ENCODE measurements around the gene MELK.

Gene MELK

DNA sequence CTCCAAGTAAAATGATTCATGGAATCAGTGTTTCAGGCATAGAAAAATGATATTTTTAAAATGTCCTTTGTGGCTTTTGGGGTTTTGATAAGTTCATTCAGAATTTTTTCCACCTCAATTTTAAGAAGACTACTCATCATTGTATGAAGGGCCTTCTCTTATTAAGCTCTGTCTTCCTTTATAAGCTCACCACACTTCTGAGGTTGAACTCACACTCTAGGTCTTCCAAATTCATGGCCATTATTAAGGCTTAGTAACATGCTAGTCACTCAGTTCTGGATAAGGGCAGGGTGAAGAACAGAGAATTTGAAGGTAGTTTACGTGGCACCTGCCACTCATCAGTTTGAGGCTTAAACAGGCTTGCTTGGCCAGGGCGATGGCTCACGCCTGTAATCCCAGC lies 4.2 kb downstream of the MELK start:
- Histone ChIP-seq H3K9ac (ENCODE audit: low read length in 2 of 2) (no peak overlapping the region), H3K27ac (ENCODE audit: low read length) (no peak overlapping the region), H3K36me3 (ENCODE audit: control insufficient read depth in 2 of 2, insufficient read depth in 2 of 2, low read length in 2 of 2) (no peaks in the 10 kb centered on the region), H3K4me3 (ENCODE audit: low read length in 2 of 2) (no peak overlapping the region), H3K9me3 (ENCODE audit: control insufficient read depth in 2 of 2, low read length in 2 of 2) (no peaks in the 10 kb centered on the region), H3K4me1 (ENCODE audit: control insufficient read depth, insufficient read depth, low read length) (peaks cover 12% of the 10 kb centered on the region), H3K27me3 (ENCODE audit: control insufficient read depth in 1 of 2, insufficient read depth in 2 of 2, low read length in 2 of 2) (no peaks in the 10 kb centered on the region)

DNA sequence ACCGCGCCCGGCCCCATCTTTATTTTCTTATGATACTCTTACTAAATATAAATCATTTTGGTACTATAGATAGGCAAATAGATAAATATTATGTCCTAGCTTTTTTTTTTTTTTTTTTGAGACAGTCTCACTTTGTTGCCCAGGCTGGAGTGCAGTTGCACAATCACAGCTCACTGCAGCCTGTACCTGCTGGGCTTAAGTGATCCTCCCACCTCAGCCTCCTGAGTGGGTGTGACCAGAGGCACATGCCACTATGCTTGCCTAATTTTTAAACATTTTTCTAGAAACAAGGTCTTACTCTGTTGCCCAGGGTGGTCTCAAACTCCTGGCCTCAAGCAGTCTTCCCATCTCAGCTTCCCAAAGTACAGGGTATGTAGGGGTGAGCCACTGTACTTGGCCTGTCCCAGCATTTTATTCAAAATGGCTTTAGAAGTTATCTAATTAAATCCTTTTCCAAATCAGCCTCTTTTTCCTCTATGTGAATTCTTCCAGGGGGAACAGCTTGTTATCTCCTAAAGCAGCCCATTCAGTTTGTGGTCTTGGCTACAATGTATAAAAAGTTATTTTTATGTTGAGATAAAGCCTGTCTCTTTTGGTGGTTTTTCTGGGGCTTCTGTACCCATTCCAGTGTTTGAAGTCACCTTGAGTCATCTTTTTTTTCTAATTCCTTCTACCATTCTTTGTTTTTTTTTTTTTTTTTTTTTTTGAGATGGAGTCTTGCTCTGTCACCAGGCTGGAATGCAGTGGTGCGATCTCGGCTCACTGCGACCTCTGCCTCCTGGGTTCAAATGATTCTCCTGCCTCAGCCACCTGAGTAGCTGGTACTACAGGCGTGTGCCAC lies 12.1 kb downstream of the MELK start:
- H3K9me3 ChIP-seq (ENCODE audit: control insufficient read depth in 2 of 2, low read length in 2 of 2) = no peaks in the 10 kb centered on the region
- H3K9ac ChIP-seq (ENCODE audit: low read length in 2 of 2) = no peak overlapping the region
- H3K27ac ChIP-seq (ENCODE audit: low read length) = no peak overlapping the region

DNA sequence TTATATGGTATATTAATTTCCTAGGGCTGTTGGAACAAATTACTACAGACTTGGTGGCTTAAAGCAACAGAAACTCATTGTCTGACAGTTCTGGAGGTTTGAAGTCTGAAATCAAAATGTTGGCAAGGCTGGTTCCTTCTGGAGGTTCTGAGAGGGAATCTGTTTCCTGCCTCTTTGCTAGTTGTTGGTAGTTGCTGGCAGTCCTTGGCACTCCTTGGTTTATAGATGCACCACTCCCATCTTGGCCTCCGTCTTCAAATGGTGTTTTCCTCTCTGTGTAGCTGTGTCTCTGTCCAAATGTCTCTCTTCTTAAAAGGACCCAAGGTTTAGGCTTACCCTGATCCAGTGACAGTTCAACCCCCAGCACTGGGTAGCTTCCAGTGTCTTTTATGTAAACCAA lies 17.5 kb downstream of the MELK start:
- H3K4me3 ChIP-seq (ENCODE audit: low read length in 2 of 2) = no peak overlapping the region
- H3K27ac ChIP-seq (ENCODE audit: low read length) = no peak overlapping the region
- H3K4me1 ChIP-seq (ENCODE audit: control insufficient read depth, insufficient read depth, low read length) = no peaks in the 10 kb centered on the region
- no peaks in the 10 kb centered on the region for H3K9me3 ChIP-seq (ENCODE audit: control insufficient read depth in 2 of 2, low read length in 2 of 2)
- H3K36me3 ChIP-seq (ENCODE audit: control insufficient read depth in 2 of 2, insufficient read depth in 2 of 2, low read length in 2 of 2) = no peaks in the 10 kb centered on the region
- H3K9ac ChIP-seq (ENCODE audit: low read length in 2 of 2) = no peak overlapping the region
- no peaks in the 10 kb centered on the region for H3K27me3 ChIP-seq (ENCODE audit: control insufficient read depth in 1 of 2, insufficient read depth in 2 of 2, low read length in 2 of 2)

More for the DNA sequence above, 12.1 kb downstream of the MELK start:
- Histone ChIP-seq H3K4me3 (ENCODE audit: low read length in 2 of 2) (no peak overlapping the region), H3K4me1 (ENCODE audit: control insufficient read depth, insufficient read depth, low read length) (no peaks in the 10 kb centered on the region), H3K27me3 (ENCODE audit: control insufficient read depth in 1 of 2, insufficient read depth in 2 of 2, low read length in 2 of 2) (no peaks in the 10 kb centered on the region), H3K36me3 (ENCODE audit: control insufficient read depth in 2 of 2, insufficient read depth in 2 of 2, low read length in 2 of 2) (no peaks in the 10 kb centered on the region)

DNA sequence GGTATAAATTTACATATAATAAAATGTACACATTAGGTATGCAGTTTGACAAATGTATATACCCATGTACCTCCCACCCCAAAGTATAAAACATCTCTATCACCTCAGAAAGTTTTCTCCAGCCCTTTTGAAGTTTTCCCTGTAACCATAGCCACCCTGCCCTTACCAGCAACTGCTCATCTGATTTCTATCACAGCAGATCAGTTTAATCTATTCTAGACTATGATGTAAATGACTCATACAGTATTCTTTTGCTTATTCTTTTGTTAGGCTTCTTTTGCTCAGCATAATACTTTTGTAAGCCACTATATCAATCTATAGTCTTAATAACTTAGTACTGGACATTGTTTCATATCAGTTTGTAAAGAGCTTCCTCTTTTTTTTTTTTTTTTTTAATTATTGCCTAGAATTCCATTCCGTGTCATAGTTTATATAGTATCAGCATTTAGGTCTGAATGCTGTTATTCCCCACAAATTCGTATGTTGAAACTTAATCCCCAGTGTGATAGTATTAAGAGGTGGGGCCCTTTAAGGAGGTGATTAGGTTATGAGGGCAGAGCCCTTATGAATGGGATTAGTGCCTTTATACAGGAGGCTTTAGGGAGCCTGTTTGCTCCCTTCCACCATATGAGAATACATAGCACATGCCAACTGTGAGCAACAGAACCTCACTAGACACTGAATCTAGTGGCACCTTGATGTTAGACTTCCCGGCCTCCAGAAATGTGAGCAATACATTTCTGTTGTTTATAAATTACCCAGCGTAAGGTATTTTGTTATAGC lies 20.3 kb downstream of the MELK start:
- Histone ChIP-seq H3K4me1 (ENCODE audit: control insufficient read depth, insufficient read depth, low read length) (no peaks in the 10 kb centered on the region), H3K36me3 (ENCODE audit: control insufficient read depth in 2 of 2, insufficient read depth in 2 of 2, low read length in 2 of 2) (no peaks in the 10 kb centered on the region), H3K27me3 (ENCODE audit: control insufficient read depth in 1 of 2, insufficient read depth in 2 of 2, low read length in 2 of 2) (no peaks in the 10 kb centered on the region), H3K27ac (ENCODE audit: low read length) (no peak overlapping the region), H3K9me3 (ENCODE audit: control insufficient read depth in 2 of 2, low read length in 2 of 2) (no peaks in the 10 kb centered on the region), H3K9ac (ENCODE audit: low read length in 2 of 2) (no peak overlapping the region), H3K4me3 (ENCODE audit: low read length in 2 of 2) (no peak overlapping the region)

DNA sequence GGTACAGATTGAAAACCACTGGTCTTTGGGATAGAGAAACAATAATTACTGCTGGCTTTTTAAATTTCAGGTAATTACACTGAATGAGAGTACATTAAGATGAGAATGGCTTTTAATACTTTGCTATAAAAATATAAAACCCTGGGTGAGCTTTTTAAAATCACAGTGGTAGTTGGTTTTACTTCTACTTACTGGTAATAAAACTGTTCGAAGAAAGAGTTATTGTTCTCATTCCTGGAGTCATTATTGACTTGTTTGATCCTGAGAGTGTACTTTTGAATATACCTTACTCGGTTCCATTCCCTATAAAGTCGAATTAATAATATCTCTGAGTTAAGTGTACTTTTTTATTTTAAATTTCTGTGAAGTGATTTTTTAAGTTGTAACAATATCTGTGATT lies 21.5 kb downstream of the MELK start:
- no peaks in the 10 kb centered on the region for H3K9me3 ChIP-seq (ENCODE audit: control insufficient read depth in 2 of 2, low read length in 2 of 2)
- no peaks in the 10 kb centered on the region for H3K4me1 ChIP-seq (ENCODE audit: control insufficient read depth, insufficient read depth, low read length)
- H3K27ac ChIP-seq (ENCODE audit: low read length) = no peak overlapping the region
- H3K4me3 ChIP-seq (ENCODE audit: low read length in 2 of 2) = no peak overlapping the region
- no peak overlapping the region for H3K9ac ChIP-seq (ENCODE audit: low read length in 2 of 2)
- no peaks in the 10 kb centered on the region for H3K27me3 ChIP-seq (ENCODE audit: control insufficient read depth in 1 of 2, insufficient read depth in 2 of 2, low read length in 2 of 2)
- no peaks in the 10 kb centered on the region for H3K36me3 ChIP-seq (ENCODE audit: control insufficient read depth in 2 of 2, insufficient read depth in 2 of 2, low read length in 2 of 2)

DNA sequence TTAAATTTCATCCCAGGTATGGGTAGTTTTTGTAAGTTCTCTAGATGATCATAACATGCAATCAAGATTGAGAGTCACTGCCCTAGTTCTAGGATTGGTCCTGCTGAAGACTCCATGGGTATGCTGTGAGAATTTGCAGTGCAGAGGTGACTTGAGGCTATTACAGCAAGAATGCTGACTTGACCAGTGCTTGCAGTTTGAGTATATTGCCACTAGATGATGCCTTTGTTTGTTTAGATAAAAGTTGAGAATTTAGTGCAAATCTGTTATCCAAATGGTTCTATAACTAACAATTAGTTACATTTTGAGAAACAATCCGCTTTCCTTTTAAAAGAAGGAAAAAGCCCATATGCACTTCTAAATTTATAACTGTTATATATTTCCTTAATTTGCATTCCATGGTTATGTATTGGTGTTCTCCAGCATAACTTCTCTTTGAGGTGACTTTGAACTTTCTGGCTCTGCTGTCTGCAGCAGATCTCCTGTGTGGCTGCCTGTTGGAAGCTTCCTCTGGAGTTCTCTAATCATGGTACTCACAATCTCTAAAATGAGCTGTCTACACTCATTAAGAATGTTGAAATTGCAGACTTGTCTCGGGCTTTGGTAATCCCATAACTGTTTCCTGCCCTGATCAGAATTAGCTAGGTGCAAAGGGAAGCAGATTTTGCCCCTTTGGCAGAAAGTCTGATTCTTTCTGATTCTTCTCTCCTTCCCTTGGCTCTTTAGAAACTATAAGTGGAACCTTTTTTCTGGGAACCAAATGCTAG lies 24.9 kb downstream of the MELK start:
- H3K36me3 ChIP-seq (ENCODE audit: control insufficient read depth in 2 of 2, insufficient read depth in 2 of 2, low read length in 2 of 2) = no peaks in the 10 kb centered on the region
- H3K27ac ChIP-seq (ENCODE audit: low read length) = no peak overlapping the region
- H3K27me3 ChIP-seq (ENCODE audit: control insufficient read depth in 1 of 2, insufficient read depth in 2 of 2, low read length in 2 of 2) = no peaks in the 10 kb centered on the region
- H3K9ac ChIP-seq (ENCODE audit: low read length in 2 of 2) = no peak overlapping the region
- H3K4me1 ChIP-seq (ENCODE audit: control insufficient read depth, insufficient read depth, low read length) = no peaks in the 10 kb centered on the region
- H3K9me3 ChIP-seq (ENCODE audit: control insufficient read depth in 2 of 2, low read length in 2 of 2) = no peaks in the 10 kb centered on the region
- H3K4me3 ChIP-seq (ENCODE audit: low read length in 2 of 2) = no peak overlapping the region

DNA sequence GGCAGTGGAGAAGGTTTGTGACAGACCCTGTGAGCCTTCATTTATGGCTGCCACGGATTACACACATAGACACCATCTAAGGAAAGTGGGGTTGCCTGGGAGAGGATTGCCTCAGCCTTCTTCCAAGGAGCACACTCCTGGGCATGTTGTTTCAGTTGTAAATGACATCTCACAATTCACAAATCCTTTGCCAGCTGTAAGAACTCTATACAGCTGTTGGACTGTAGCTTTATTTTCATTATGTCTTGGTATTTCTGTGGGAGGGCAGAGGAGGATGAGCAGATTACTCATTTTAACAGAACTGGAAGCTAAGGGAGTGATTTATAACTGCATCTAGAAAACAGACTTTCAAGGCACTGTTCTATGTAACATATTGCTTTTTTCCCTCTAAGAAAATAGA lies 25.6 kb downstream of the MELK start:
- Histone ChIP-seq H3K27me3 (ENCODE audit: control insufficient read depth in 1 of 2, insufficient read depth in 2 of 2, low read length in 2 of 2) (no peaks in the 10 kb centered on the region), H3K4me3 (ENCODE audit: low read length in 2 of 2) (no peak overlapping the region), H3K27ac (ENCODE audit: low read length) (no peak overlapping the region), H3K4me1 (ENCODE audit: control insufficient read depth, insufficient read depth, low read length) (no peaks in the 10 kb centered on the region), H3K36me3 (ENCODE audit: control insufficient read depth in 2 of 2, insufficient read depth in 2 of 2, low read length in 2 of 2) (no peaks in the 10 kb centered on the region), H3K9me3 (ENCODE audit: control insufficient read depth in 2 of 2, low read length in 2 of 2) (no peaks in the 10 kb centered on the region), H3K9ac (ENCODE audit: low read length in 2 of 2) (no peak overlapping the region)

DNA sequence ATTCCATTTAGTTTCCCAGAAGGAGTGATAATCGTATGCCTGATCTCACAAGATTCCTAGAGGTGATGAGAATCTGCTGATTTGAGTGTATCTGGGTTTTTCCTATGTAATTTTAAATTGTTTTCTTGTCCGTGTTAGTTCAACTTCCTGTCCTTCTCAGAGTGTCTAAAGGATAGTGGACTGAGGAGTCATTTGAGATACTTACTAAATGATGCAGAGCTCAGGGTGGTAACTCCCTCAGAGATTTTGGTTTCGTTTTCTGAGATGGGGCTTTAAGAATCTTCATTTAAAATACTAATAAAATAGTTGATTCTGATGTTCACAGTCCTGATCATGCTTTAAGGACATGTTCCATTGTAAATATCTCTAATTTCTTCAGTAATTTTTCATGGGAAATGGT lies 30.3 kb downstream of the MELK start:
- Histone ChIP-seq H3K36me3 (ENCODE audit: control insufficient read depth in 2 of 2, insufficient read depth in 2 of 2, low read length in 2 of 2) (no peaks in the 10 kb centered on the region), H3K4me3 (ENCODE audit: low read length in 2 of 2) (no peak overlapping the region), H3K9me3 (ENCODE audit: control insufficient read depth in 2 of 2, low read length in 2 of 2) (no peaks in the 10 kb centered on the region), H3K9ac (ENCODE audit: low read length in 2 of 2) (no peak overlapping the region), H3K27ac (ENCODE audit: low read length) (no peak overlapping the region), H3K27me3 (ENCODE audit: control insufficient read depth in 1 of 2, insufficient read depth in 2 of 2, low read length in 2 of 2) (no peaks in the 10 kb centered on the region), H3K4me1 (ENCODE audit: control insufficient read depth, insufficient read depth, low read length) (no peaks in the 10 kb centered on the region)

DNA sequence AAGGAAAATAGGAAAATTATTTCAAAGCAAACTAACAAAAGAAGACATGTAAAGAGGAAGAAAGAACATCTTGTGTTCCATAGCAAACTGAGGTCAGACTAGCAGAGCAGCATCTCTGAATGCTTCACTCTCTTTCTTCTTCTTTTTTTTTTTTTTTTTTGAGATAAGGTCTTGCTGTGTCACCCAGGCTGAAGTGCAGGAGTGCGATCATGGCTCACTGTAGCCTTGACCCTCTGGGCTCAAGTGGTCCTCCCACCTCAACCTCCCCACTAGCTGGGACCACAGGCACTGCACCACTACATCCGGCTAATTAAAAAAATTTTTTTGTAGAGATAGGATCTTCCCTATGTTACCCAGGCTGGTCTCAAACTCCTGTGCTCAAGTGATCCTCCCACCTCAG lies 36.6 kb downstream of the MELK start:
- Histone ChIP-seq H3K9me3 (ENCODE audit: control insufficient read depth in 2 of 2, low read length in 2 of 2) (no peaks in the 10 kb centered on the region), H3K27me3 (ENCODE audit: control insufficient read depth in 1 of 2, insufficient read depth in 2 of 2, low read length in 2 of 2) (no peaks in the 10 kb centered on the region), H3K4me1 (ENCODE audit: control insufficient read depth, insufficient read depth, low read length) (no peaks in the 10 kb centered on the region), H3K36me3 (ENCODE audit: control insufficient read depth in 2 of 2, insufficient read depth in 2 of 2, low read length in 2 of 2) (no peaks in the 10 kb centered on the region), H3K9ac (ENCODE audit: low read length in 2 of 2) (no peak overlapping the region), H3K4me3 (ENCODE audit: low read length in 2 of 2) (no peak overlapping the region), H3K27ac (ENCODE audit: low read length) (no peak overlapping the region)

DNA sequence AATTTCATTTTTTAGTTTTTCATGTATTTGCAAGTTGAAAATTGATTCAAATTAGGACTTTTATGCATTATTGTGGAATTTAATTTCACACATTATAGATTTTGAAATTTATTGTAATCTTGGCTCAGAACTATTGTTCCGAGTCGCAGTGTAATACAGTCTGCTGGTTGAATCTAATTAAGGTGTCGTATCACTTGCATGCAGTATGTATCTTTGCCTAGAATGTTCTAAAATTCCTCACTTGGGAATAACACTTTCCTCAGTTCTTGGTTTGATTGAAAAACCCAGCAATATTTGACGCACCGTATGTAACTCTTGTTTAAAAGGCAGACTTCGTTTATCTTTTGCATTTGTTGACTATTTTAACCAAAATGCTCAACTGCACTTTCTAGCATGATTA lies 49.4 kb downstream of the MELK start:
- no peaks in the 10 kb centered on the region for H3K4me1 ChIP-seq (ENCODE audit: control insufficient read depth, insufficient read depth, low read length)
- H3K36me3 ChIP-seq (ENCODE audit: control insufficient read depth in 2 of 2, insufficient read depth in 2 of 2, low read length in 2 of 2) = no peaks in the 10 kb centered on the region

More for the DNA sequence above, 49.4 kb downstream of the MELK start:
- H3K9me3 ChIP-seq (ENCODE audit: control insufficient read depth in 2 of 2, low read length in 2 of 2) = peaks cover 0 to 1% of the 10 kb centered on the region in 2 donors
- no peak overlapping the region for H3K27ac ChIP-seq (ENCODE audit: low read length)
- H3K9ac ChIP-seq (ENCODE audit: low read length in 2 of 2) = no peak overlapping the region
- no peaks in the 10 kb centered on the region for H3K27me3 ChIP-seq (ENCODE audit: control insufficient read depth in 1 of 2, insufficient read depth in 2 of 2, low read length in 2 of 2)
- H3K4me3 ChIP-seq (ENCODE audit: low read length in 2 of 2) = no peak overlapping the region

All from stomach smooth muscle (tissue), 2 donors.